ENCODE measurements around the gene POU4F3.
A peak's percentile ranks its signal among the peaks of the same experiment; 100 is the strongest.

The POU4F3 gene

DNA sequence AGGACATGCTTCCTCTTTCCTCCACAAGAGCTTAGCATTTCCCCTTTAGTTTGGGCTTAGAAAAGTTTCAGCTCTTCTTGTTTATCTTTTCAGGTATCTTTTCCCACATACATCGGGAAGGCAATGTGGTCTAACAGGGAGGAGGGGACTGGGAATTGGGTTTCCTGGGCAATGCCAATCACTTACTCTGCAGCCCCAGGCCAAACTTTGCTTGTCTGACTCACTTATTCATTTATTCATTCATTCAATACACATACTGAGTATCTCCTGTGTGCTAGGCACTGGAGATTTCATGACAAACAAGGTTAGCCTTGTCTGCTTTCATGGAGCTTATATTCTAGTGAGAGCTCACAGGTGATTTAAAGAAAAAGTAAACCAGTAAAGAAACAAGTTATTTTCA, 10.7 kb upstream of the POU4F3 start:
- TF ChIP-seq GATA1 (IDR thresholded peaks at IDR 0.05; ENCODE audit: low read depth, low read length) = no peak
- TF ChIP-seq POLR2A (IDR thresholded peaks at IDR 0.05; ENCODE audit: low read length) = no peak
- no peak for DNase-seq

DNA sequence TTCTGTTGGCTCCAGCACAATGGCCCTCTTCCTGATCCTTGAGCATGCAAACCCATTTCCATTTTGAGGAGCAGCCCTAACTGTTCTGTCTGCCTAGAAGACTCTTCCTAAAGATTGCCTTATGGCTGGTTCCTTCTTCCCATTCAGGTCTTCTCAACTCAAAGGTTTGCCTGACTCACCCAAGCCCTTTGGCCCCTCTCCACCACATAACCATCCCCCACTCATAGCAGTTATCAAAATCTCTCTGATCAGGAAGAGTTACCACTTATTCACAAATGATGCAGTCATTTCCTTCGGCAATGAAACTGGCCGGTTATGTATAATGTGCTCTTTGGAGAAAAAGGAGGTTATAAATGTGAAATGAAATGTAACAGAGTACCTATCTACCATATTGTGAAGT, 8.9 kb upstream of the POU4F3 start:
- no peak for DNase-seq
- TF ChIP-seq GATA1 (IDR thresholded peaks at IDR 0.05; ENCODE audit: low read depth, low read length) (no peak), POLR2A (IDR thresholded peaks at IDR 0.05; ENCODE audit: low read length) (no peak)

DNA sequence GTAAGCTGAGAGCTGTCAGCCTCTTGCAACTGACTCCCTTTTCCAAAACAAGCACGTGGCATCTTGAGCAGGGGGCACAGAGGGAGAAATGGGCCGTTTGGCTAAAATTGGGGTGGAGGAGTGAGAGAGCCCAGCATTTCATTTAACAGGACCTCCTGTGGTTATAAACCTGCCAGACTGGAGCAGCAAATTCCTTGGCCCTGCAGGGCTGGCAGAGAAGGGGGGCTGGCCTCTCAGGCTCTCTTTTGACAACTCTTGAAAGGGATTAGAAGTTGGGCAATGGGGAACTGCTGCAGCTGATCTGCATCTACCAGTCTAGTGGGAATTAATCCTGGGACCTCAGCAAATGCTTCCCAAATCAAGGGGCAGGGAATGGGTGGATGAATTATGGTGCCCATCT, 7.2 kb upstream of the POU4F3 start:
- no peak for DNase-seq
- no peak for TF ChIP-seq POLR2A (IDR thresholded peaks at IDR 0.05; ENCODE audit: low read length)
- TF ChIP-seq GATA1 (IDR thresholded peaks at IDR 0.05; ENCODE audit: low read depth, low read length) = no peak

DNA sequence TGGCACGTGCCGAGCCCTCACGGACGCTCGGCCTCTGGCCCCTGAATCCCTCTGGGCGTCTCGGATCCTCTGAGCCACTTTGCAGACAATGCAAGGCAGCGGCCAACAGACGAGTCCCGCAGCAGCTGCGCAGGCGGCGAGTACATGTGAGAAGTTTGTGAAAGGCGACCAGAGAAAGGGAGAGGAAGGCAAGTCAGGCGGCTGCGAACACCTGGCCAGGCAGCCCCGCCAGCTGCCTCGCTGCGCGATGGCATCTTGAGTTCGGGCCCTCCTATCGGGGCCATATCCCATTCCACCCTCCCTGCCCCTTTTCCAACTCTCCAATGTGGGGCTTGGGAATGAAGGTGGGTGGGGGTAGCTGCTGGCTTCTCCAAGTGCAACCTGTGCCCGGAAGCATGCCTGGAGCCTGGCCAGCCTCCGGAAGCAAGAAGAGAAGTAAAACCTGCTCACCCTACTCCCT, 4.5 kb upstream of the POU4F3 start:
- no peak for TF ChIP-seq POLR2A (IDR thresholded peaks at IDR 0.05; ENCODE audit: low read length)
- TF ChIP-seq GATA1 (IDR thresholded peaks at IDR 0.05; ENCODE audit: low read depth, low read length) = no peak
- DNase-seq = no peak

DNA sequence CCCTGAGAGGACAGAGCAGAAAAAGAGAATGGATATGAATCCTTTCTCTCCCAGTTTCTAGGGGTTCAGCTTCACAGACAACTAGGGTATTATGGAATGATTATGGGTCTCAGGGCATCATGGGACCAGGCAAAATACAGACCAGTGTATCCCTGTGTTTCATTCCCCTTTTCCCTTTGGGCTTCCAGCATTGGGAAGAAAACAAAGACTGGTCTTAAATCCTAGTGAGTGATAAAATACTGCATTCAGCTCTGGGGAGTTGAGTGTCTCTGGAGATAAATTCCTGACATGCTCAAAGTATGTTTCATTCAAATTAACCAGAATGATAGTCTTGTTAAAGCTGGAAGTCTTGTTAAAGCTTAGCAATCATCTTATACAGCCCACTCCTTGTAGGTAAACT, 2.4 kb upstream of the POU4F3 start:
- no peak for TF ChIP-seq GATA1 (IDR thresholded peaks at IDR 0.05; ENCODE audit: low read depth, low read length)
- no peak for TF ChIP-seq POLR2A (IDR thresholded peaks at IDR 0.05; ENCODE audit: low read length)
- no peak for DNase-seq

DNA sequence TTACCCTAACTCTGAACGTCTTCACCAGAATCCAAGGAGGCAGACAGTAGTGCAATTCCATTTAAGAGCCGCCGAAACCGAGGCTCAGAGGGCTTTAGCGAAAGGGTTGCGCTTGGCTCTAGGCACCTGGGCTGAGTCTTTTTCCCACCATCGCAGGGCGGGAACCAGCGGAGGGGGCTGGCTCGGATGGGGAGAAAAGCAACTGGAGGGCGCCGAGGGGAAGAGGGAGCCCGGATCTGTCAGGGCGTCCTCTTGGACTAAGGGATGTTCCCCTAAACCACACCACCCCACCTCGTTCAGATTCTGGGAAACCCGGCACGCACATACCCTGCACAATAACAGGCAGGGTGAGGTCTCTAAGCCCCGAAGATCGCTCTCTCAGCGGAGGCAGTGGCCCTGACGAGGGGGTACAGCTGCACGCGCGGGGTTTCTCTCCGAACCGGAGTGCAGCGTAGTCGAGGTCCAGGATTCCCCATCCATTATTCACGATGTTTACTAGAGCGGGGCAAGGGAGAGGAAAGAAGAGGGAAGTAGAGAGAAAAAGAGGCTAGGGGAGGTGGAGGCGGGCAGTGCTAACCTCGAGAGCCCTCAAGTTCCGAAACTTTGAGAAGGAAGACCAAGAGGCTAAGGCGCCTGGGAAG, 1.3 kb upstream of the POU4F3 start:
- no peak for TF ChIP-seq GATA1 (IDR thresholded peaks at IDR 0.05; ENCODE audit: low read depth, low read length)
- TF ChIP-seq POLR2A (IDR thresholded peaks at IDR 0.05; ENCODE audit: low read length) = no peak
- DNase-seq = no peak

DNA sequence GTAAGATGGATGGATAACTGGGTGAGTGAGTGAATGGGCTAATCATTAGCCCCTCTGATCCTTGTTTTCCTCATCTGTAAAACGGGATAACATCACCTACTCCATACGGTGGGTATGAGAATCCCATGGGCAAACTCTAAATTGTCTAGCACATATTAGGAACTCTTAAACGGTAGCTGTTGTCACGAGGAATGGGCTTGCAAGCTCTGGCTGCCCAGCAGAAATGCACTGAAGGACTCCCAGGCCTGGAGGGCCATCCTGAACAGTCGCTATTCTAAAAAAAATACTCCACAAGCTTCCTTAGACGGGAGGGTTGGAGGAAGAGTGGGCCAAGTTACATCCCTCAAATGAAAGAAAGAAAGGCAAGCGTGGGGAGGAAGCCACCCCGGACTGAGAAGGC, 711 bp upstream of the POU4F3 start:
- no peak for DNase-seq
- TF ChIP-seq POLR2A (IDR thresholded peaks at IDR 0.05; ENCODE audit: low read length) (no peak), GATA1 (IDR thresholded peaks at IDR 0.05; ENCODE audit: low read depth, low read length) (no peak)

DNA sequence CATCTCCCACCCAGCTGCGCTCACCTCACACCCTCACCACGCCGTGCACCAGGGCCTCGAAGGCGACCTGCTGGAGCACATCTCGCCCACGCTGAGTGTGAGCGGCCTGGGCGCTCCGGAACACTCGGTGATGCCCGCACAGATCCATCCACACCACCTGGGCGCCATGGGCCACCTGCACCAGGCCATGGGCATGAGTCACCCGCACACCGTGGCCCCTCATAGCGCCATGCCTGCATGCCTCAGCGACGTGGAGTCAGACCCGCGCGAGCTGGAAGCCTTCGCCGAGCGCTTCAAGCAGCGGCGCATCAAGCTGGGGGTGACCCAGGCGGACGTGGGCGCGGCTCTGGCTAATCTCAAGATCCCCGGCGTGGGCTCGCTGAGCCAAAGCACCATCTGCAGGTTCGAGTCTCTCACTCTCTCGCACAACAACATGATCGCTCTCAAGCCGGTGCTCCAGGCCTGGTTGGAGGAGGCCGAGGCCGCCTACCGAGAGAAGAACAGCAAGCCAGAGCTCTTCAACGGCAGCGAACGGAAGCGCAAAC, 1.1 kb downstream of the POU4F3 start:
- TF ChIP-seq GATA1 (IDR thresholded peaks at IDR 0.05; ENCODE audit: low read depth, low read length) (no peak), POLR2A (IDR thresholded peaks at IDR 0.05; ENCODE audit: low read length) (no peak)
- DNase-seq = peak in 1 of 2 experiments; percentile 30

DNA sequence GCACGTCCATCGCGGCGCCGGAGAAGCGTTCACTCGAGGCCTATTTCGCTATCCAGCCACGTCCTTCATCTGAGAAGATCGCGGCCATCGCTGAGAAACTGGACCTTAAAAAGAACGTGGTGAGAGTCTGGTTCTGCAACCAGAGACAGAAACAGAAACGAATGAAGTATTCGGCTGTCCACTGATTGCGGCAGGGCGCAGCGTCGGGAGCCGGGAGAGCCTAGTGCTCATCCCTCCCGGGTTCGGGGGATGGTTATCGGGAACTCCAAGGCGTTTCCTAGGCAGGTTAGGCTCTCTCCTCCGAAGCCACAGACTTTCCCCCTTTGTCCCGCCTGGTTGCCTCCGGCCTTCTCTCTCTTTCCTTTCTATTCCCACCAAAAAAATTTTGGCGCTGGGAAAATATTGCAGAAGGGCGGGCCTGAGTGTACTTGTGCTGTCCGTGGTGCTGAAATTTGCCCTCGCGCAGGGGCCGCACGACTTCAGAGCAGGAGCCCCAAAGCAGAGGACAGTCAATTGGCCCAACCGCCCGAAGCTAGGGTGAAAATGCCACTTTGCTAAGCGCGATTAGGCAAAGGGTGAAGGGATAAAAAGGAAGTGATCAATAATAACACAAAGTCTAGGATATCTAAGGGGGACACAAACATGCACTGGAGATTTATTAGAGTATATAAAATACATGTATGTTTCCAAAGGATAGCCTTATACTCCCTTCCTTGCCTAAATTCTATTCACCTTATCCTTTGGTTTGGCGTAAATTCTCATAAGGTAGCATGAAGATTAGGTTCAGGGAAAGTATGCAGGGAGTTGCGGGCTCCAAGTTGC, 1.8 kb downstream of the POU4F3 start:
- TF ChIP-seq POLR2A (IDR thresholded peaks at IDR 0.05; ENCODE audit: low read length) (no peak), GATA1 (IDR thresholded peaks at IDR 0.05; ENCODE audit: low read depth, low read length) (no peak)
- DNase-seq = peak; percentile 63 to 66

DNA sequence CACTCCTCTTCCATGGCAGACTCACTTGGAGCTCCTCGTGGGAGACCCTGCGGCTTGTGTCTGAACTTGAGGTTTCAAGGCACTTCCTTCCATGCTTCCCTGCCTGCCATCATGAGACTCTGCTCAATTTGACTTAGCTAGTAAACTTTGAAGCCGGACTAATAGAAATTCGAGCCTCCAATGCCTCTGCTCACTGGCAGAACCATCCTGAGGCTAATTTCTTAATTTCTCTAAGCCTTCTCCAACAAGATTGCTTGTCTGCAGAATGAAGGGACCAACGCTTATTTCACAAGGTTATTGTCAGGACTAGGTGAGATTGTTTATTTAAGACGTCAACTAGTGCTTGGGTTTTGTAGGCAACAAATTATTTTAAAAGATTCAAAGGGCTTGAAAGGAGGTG, 3.2 kb downstream of the POU4F3 start:
- no peak for DNase-seq
- no peak for TF ChIP-seq GATA1 (IDR thresholded peaks at IDR 0.05; ENCODE audit: low read depth, low read length)
- TF ChIP-seq POLR2A (IDR thresholded peaks at IDR 0.05; ENCODE audit: low read length) = no peak

DNA sequence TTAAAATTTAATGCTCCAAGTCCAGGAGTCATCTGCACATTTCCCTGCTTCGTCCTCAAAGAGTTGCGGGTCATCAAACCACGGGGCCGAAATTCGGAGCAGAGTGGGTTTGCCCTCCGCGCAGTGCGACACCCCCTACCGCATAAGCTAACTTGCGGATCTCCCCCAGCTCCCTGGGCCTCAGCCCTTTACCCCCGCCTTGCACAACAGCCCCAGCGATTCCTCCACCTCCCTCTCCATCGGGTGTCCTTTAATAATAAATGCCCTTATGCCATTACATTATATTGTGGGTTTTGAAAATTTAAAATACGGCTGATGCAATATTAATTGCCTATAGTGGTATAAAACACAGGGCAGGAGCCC, 3.9 kb downstream of the POU4F3 start:
- no peak for DNase-seq
- TF ChIP-seq POLR2A (IDR thresholded peaks at IDR 0.05; ENCODE audit: low read length) = no peak
- TF ChIP-seq GATA1 (IDR thresholded peaks at IDR 0.05; ENCODE audit: low read depth, low read length) = no peak

DNA sequence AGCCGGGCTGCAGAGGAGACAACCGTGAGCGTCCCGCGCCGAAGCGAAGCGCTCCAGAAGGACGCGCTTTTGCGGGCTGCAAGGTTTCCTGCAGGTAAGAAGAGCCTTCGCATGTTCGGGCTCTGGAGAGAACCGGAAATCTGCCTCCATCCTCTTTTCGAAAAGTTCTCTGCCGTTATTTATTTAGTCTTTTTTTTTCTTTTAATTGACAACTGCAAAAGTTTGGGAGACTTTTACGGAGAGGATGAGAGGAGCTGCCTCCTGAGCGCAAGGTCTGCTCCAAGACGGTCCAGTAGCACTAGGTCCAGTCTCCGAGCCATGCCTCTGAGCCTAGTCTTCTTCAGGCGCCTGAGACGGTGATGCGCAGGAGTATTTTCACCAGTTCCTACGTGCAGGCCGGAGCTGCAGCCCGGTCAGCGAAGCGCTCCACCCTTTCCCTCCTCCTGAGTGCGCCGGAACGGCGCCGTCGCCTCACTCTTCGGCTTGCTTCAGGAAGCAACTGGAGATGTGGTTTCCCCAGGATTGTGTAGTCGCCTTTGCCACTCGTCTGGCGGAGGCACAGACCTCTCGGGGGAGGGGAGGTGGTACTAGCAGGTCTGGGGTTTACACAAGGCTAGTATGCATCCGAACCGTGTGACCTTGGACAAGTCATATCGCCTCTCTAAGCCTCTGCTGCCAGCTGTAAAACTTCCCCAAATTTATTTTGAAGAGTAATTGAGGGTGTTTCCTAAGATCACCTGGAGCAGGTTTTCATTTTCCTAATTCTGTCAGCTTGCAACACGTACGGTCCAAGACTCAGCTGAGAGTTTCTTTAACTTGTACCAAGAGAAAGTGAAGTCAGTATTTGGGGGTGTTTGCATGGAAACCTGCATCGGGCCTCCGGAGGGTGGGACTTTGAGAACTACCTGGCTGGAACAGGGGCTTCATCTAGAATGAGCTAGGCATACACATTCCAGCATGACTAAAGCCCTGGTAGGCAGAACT, 4.5 kb downstream of the POU4F3 start:
- DNase-seq = no peak
- TF ChIP-seq POLR2A (IDR thresholded peaks at IDR 0.05; ENCODE audit: low read length) (no peak), GATA1 (IDR thresholded peaks at IDR 0.05; ENCODE audit: low read depth, low read length) (no peak)

Data from erythroblast (primary cell).